Naive B cell (primary cell): ENCODE measurements around the gene RAVER2. TPM values are rescaled to one million over a fixed set of nuclear protein-coding genes. Genes with fewer than 3 reads are reported as not detected.
A peak's percentile ranks its signal among the peaks of the same experiment; 100 is the strongest.
"Not testable (repeated sequence)": the region's sequence is repeated elsewhere in the genome, so short reads cannot be mapped to it uniquely, and the experiment has no call there.

Experiments
- ATAC-seq, 2 donors: fragments of 150-1000 bp; cut with Tn5 transposase; 2 replicates each; pipeline ENCODE4 v1.10.0; 2021; ENCODE audit warnings: low read depth in 2 of 2, mild to moderate bottlenecking in 2 of 2, moderate library complexity in 2 of 2
- DNase-seq: peaks from one replicate; pipeline ENCODE4 v3.0.0; 2022
- H3K27ac Mint-ChIP-seq, 6 donors: one replicate each; pipeline ENCODE4 v1.8.0; 2020 to 2022; ENCODE audit warnings: mild to moderate bottlenecking in 6 of 6, mixed read lengths in 6 of 6, moderate library complexity in 5 of 6, inconsistent platforms in 2 of 6
- H3K27me3 Mint-ChIP-seq, 3 donors: one replicate each; pipeline ENCODE4 v1.8.0; 2021 to 2022; ENCODE audit warnings: mixed read lengths in 3 of 3, mild to moderate bottlenecking in 1 of 3
- H3K36me3 Mint-ChIP-seq, 2 donors: one replicate each; pipeline ENCODE4 v1.8.0; 2020 to 2022; ENCODE audit warnings: mixed read lengths in 2 of 2, inconsistent platforms in 1 of 2, mild to moderate bottlenecking in 1 of 2
- H3K4me1 Mint-ChIP-seq, 3 donors: one replicate each; pipeline ENCODE4 v1.8.0; 2020 to 2022; ENCODE audit warnings: mixed read lengths in 3 of 3, inconsistent platforms in 1 of 3, mild to moderate bottlenecking in 1 of 3, moderate library complexity in 1 of 3
- H3K4me3 Mint-ChIP-seq, 8 donors: one replicate each; pipeline ENCODE4 v1.8.0; 2020 to 2022; ENCODE audit warnings: mild to moderate bottlenecking in 8 of 8, mixed read lengths in 8 of 8, moderate library complexity in 8 of 8, inconsistent platforms in 2 of 8
- H3K9me3 Mint-ChIP-seq, 7 donors: one replicate each; pipeline ENCODE4 v1.8.0; 2020 to 2022; ENCODE audit warnings: mixed read lengths in 7 of 7, mild to moderate bottlenecking in 5 of 7, inconsistent platforms in 2 of 7, moderate library complexity in 1 of 7
- polyA plus RNA-seq, 6 donors: library from polyadenylated mRNA; unstranded; fragments of 300-500 nt; fragmentation: Illumina TruSeq; gene quantifications; one replicate each; pipeline ENCODE4 v1.2.3, GENCODE V29; 2021; ENCODE audit warnings: low read depth in 6 of 6

RAVER2 gene
- polyA plus RNA-seq, 6 donors from 2014 or later: 0.74 to 1.1 (median 0.94) TPM; not detected in 1

- Mint-ChIP-seq H3K27ac (peak overlapping the region in 1 of 6 donors; percentile 62), H3K36me3 (peaks cover 9 to 12% of the 10 kb centered on the region in 2 donors)
- no peak for ATAC-seq
Measured at GRCh38 chr1:64755361-64755760, 10.5 kb downstream of the RAVER2 start.

GRCh38 chr1:64756770-64757169, 11.9 kb downstream of the RAVER2 start:
- ATAC-seq (no peak), DNase-seq (no peak)
- Mint-ChIP-seq H3K27ac (no peak overlapping the region), H3K27me3 (peaks cover 0 to 13% (median 0%) of the 10 kb centered on the region in 3 donors), H3K4me1 (no peaks in the 10 kb centered on the region), H3K9me3 (peaks cover 0 to 14% (median 9%) of the 10 kb centered on the region in 7 donors), H3K36me3 (peaks cover 9 to 12% of the 10 kb centered on the region in 2 donors), H3K4me3 (no peak overlapping the region)

More at GRCh38 chr1:64755361-64755760, 10.5 kb downstream of the RAVER2 start:
- Mint-ChIP-seq H3K27me3 (peaks cover 0 to 13% (median 0%) of the 10 kb centered on the region in 3 donors), H3K4me1 (no peaks in the 10 kb centered on the region), H3K4me3 (no peak overlapping the region), H3K9me3 (peaks cover 0 to 14% (median 9%) of the 10 kb centered on the region in 7 donors)
- no peak for DNase-seq

DNA sequence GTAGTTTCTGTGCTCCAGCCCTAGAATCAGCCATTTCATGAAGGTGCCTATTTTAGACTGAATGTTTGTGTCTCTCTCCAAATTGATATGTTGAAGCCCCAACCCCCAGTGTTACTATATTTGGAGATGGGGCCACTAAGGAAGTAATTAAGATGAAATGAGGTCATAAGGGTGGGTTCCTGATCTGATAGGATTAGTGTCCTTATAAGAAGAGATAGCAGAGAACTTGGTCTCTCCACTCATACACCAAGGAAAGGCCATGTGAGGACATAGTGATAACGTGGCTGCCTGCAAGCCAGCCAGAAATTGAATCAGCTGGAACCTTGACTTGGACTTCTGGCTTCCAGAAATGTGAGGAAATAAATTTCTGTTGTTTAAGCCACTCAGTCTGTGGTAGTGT, 12.3 kb downstream of the RAVER2 start:
- no peak for DNase-seq
- peaks cover 0 to 13% (median 0%) of the 10 kb centered on the region in 3 donors for H3K27me3 Mint-ChIP-seq
- H3K4me3 Mint-ChIP-seq: no peak overlapping the region
- no peaks in the 10 kb centered on the region for H3K4me1 Mint-ChIP-seq
- H3K27ac Mint-ChIP-seq: no peak overlapping the region
- H3K36me3 Mint-ChIP-seq: peaks cover 9 to 12% of the 10 kb centered on the region in 2 donors
- ATAC-seq: no peak
- peaks cover 0 to 14% (median 9%) of the 10 kb centered on the region in 7 donors for H3K9me3 Mint-ChIP-seq

DNA sequence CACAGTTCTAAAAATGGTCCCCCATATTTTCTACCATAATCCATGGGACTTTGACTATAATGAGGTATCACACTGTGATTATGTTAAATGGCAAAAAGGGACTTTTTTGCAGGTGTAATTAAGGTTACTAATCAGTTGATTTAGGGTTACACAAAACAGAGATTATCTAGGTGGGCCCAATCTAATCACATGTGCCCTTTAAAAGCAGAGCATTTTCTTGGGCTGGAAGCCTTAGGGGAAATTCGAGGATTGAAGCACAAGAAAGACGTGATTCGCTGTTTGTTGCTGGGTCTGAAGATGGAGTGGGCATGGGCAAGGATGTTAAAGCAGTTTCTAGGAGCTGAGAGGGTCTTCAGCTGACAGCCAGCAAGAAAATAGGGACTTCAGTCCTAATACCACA, 13.4 kb downstream of the RAVER2 start:
- H3K27me3 Mint-ChIP-seq: peaks cover 0 to 4% (median 0%) of the 10 kb centered on the region in 3 donors

GRCh38 chr1:64759968-64760367, 15.1 kb downstream of the RAVER2 start:
- H3K27ac Mint-ChIP-seq: no peak overlapping the region

More for the DNA sequence above, 13.4 kb downstream of the RAVER2 start:
- Mint-ChIP-seq H3K36me3 (peaks cover 9 to 12% of the 10 kb centered on the region in 2 donors), H3K27ac (no peak overlapping the region), H3K4me1 (no peaks in the 10 kb centered on the region), H3K4me3 (no peak overlapping the region), H3K9me3 (peaks cover 0 to 14% (median 9%) of the 10 kb centered on the region in 7 donors)
- no peak for ATAC-seq
- no peak for DNase-seq

DNA sequence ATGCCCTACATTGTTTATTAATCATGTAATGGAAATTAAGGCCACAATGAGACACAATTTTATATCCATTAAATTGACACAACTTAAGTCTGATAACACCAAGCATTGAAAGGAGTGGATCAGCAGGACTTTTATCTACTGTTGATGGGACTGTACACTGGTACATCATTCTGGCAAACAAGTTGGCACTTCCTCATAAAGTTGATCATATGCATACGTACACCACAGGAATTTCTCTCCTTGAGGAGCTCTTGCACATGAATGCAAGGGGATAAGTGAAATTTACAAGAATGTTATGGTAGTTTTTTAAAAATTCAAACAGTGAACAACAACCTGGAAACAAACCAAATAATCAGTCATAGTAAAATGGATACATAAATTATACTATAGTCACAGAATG, 20.1 kb downstream of the RAVER2 start:
- DNase-seq (no peak), ATAC-seq (no peak)
- Mint-ChIP-seq H3K9me3 (no peaks in the 10 kb centered on the region), H3K27me3 (no peaks in the 10 kb centered on the region), H3K4me3 (no peak overlapping the region), H3K36me3 (no peaks in the 10 kb centered on the region), H3K27ac (peak overlapping the region in 1 of 6 donors; percentile 6), H3K4me1 (peaks cover 8 to 11% (median 10%) of the 10 kb centered on the region in 3 donors)

More at GRCh38 chr1:64759968-64760367, 15.1 kb downstream of the RAVER2 start:
- Mint-ChIP-seq H3K36me3 (peaks cover 9 to 12% of the 10 kb centered on the region in 2 donors), H3K27me3 (peaks cover 0 to 4% (median 0%) of the 10 kb centered on the region in 3 donors), H3K4me1 (no peaks in the 10 kb centered on the region), H3K9me3 (peaks cover 0 to 14% (median 9%) of the 10 kb centered on the region in 7 donors), H3K4me3 (no peak overlapping the region)
- DNase-seq (no peak), ATAC-seq (no peak)

DNA sequence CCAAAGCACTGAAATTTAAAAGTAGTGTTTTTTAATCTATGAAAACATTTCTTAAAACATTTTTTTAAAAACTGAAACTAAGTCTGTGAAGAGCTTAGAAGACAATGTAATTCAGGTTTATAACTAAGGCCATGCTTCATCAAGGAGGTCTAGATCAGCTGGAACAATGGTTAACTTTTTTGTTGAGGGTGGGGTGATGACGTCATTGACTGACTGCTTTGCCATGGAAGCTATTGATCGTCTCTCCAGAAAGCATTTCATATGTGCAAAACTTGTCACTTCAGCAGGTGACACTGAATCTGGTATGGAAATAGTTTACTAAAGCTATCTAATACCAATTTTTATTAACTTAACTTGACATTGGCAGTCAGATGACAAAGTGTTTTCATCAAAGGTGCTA, 21.0 kb downstream of the RAVER2 start:
- H3K4me3 Mint-ChIP-seq: no peak overlapping the region
- peaks cover 0 to 7% (median 4%) of the 10 kb centered on the region in 7 donors for H3K9me3 Mint-ChIP-seq
- no peak for DNase-seq
- no peaks in the 10 kb centered on the region for H3K36me3 Mint-ChIP-seq
- H3K27ac Mint-ChIP-seq: no peak overlapping the region
- no peaks in the 10 kb centered on the region for H3K27me3 Mint-ChIP-seq
- no peak for ATAC-seq
- peaks cover 8 to 14% (median 14%) of the 10 kb centered on the region in 3 donors for H3K4me1 Mint-ChIP-seq

DNA sequence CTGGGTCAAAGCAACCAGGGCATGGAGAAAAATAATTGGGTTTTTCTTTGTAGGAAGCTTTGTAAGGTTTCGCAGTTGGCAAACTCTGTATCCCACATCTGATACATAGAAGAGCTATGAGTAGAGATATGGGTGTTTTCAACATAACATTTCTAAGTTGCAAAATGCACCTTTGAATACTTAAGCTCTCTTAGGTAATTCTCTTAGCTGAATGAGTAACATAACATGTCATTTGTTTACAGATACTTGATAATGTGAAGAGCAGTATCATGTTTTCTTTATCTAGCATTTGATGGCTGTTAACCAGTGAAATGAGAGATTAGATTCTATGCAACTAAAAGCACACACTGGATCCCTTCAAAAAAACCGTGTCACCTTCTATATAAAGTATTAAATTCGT, 21.6 kb downstream of the RAVER2 start:
- peaks cover 0 to 13% (median 8%) of the 10 kb centered on the region in 7 donors for H3K9me3 Mint-ChIP-seq
- no peak for DNase-seq
- H3K4me3 Mint-ChIP-seq: no peak overlapping the region
- no peaks in the 10 kb centered on the region for H3K36me3 Mint-ChIP-seq
- no peaks in the 10 kb centered on the region for H3K27me3 Mint-ChIP-seq
- no peak for ATAC-seq
- peaks cover 8 to 14% (median 14%) of the 10 kb centered on the region in 3 donors for H3K4me1 Mint-ChIP-seq
- no peak overlapping the region for H3K27ac Mint-ChIP-seq

DNA sequence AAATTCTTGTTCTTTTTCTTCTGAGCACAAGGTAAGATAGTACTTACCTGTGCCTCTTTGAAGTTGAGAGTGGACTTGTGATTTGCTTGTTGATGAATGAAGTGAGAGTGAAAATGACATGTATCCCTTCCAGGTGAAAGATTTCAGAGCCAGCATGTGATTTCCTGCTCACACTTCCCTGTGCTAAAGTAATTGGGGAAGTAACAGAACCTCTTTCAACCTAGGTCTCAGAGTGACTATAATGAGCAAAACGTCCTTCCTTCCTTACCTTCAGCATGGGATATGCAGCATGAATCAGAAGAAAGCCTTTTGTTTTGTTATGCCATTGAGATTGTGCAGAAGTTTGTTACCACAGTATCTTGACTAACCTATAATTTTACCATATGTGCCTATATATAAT, 24.6 kb downstream of the RAVER2 start:
- H3K9me3 Mint-ChIP-seq: peaks cover 0 to 21% (median 8%) of the 10 kb centered on the region in 7 donors
- H3K36me3 Mint-ChIP-seq: peaks cover 0 to 4% of the 10 kb centered on the region in 2 donors
- peak; percentile 64 to 93 for ATAC-seq
- peaks cover 8 to 16% (median 15%) of the 10 kb centered on the region in 3 donors for H3K4me1 Mint-ChIP-seq
- DNase-seq: no peak
- H3K4me3 Mint-ChIP-seq: peak overlapping the region in 2 of 8 donors; percentile 11 to 22
- H3K27ac Mint-ChIP-seq: peak overlapping the region in 3 of 6 donors; percentile 17 to 62 (median 58)
- H3K27me3 Mint-ChIP-seq: no peaks in the 10 kb centered on the region

DNA sequence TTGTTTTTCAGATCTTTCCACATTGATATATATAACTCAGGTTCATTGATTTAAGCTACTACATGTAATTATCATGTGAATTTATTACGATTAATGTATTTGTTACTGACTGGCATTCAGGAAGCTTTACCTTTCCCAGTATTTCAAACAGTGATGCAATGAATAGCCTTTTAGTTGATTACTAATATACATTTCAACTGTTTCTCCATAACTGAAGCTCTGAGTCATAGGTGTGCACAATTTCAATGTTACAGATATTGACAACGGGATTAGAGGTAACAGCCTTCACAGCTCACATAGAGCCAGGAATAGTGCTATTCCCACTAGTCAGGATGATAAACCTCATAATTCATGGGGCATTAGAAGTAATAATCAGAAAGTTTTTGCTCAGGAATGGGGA, 25.1 kb downstream of the RAVER2 start:
- DNase-seq: no peak
- peaks cover 0 to 21% (median 8%) of the 10 kb centered on the region in 7 donors for H3K9me3 Mint-ChIP-seq
- no peaks in the 10 kb centered on the region for H3K27me3 Mint-ChIP-seq
- H3K4me1 Mint-ChIP-seq: peaks cover 11 to 21% (median 20%) of the 10 kb centered on the region in 3 donors
- ATAC-seq: no peak
- H3K27ac Mint-ChIP-seq: no peak overlapping the region
- peaks cover 0 to 4% of the 10 kb centered on the region in 2 donors for H3K36me3 Mint-ChIP-seq
- H3K4me3 Mint-ChIP-seq: peak overlapping the region in 1 of 8 donors; percentile 17

GRCh38 chr1:64773306-64773705, 28.4 kb downstream of the RAVER2 start:
- Mint-ChIP-seq H3K9me3 (peaks cover 2 to 21% (median 8%) of the 10 kb centered on the region in 7 donors), H3K4me1 (peaks cover 18 to 27% (median 27%) of the 10 kb centered on the region in 3 donors)
- not testable (repeated sequence) for H3K27ac Mint-ChIP-seq, DNase-seq, H3K27me3 Mint-ChIP-seq, H3K36me3 Mint-ChIP-seq, H3K4me3 Mint-ChIP-seq, ATAC-seq

GRCh38 chr1:64775113-64775512, 30.2 kb downstream of the RAVER2 start:
- Mint-ChIP-seq H3K27ac (peak overlapping the region in 4 of 6 donors; percentile 8 to 57 (median 17)), H3K4me1 (peaks cover 10 to 16% (median 15%) of the 10 kb centered on the region in 3 donors), H3K27me3 (no peaks in the 10 kb centered on the region), H3K4me3 (peak overlapping the region in 1 of 8 donors; percentile 33), H3K36me3 (peaks cover 0 to 4% of the 10 kb centered on the region in 2 donors), H3K9me3 (peaks cover 2 to 21% (median 8%) of the 10 kb centered on the region in 7 donors)
- ATAC-seq (peak; percentile 34 to 76), DNase-seq (peak; percentile 4)

GRCh38 chr1:64782044-64782443, 37.2 kb downstream of the RAVER2 start:
- not testable (repeated sequence) for H3K27me3 Mint-ChIP-seq, H3K4me3 Mint-ChIP-seq, H3K9me3 Mint-ChIP-seq, H3K36me3 Mint-ChIP-seq, H3K4me1 Mint-ChIP-seq, ATAC-seq, DNase-seq
- peak overlapping the region in 1 of 6 donors; percentile 65 for H3K27ac Mint-ChIP-seq

GRCh38 chr1:64782848-64783247, 38.0 kb downstream of the RAVER2 start:
- H3K36me3 Mint-ChIP-seq, H3K27ac Mint-ChIP-seq, H3K4me1 Mint-ChIP-seq, H3K4me3 Mint-ChIP-seq, H3K27me3 Mint-ChIP-seq, DNase-seq, ATAC-seq, H3K9me3 Mint-ChIP-seq: not testable (repeated sequence)
